GM13977 (cell line): ENCODE data around the gene CALN1.
"Not testable (repeated sequence)": the region's sequence is repeated elsewhere in the genome, so short reads cannot be mapped to it uniquely, and the experiment has no call there.

Experiments used
- DNase-seq: peaks from one replicate; pipeline ENCODE4 v3.0.0; 2012; ENCODE audit warnings: low spot score
- CTCF ChIP-seq: IDR thresholded peaks from 2 replicates; pipeline ENCODE4 v1.5.1; 2012; ENCODE audit warnings: mild to moderate bottlenecking, control low read depth; ENCODE audit not compliant: insufficient read depth; ENCODE audit errors: extremely low read depth, missing control alignments
- in situ Hi-C: fragments of 300-500 bp; cut with MboI; formaldehyde crosslinking; loops from one replicate; pipeline ENCODE4 v1.12.0; 2022; ENCODE audit warnings: low sequenced_read_pairs, low pct_unique_long_range_greater_than_20kb, mixed read lengths, inconsistent platforms; ENCODE audit not compliant: unreplicated experiment

Gene CALN1

GRCh38 chr7:71752171-71752935 lies 659.8 kb downstream of the CALN1 start:
- in situ Hi-C loops, result no loop called here
- DNase-seq, result peak; percentile 72
- TF ChIP-seq CTCF, result peak; percentile 76

DNA sequence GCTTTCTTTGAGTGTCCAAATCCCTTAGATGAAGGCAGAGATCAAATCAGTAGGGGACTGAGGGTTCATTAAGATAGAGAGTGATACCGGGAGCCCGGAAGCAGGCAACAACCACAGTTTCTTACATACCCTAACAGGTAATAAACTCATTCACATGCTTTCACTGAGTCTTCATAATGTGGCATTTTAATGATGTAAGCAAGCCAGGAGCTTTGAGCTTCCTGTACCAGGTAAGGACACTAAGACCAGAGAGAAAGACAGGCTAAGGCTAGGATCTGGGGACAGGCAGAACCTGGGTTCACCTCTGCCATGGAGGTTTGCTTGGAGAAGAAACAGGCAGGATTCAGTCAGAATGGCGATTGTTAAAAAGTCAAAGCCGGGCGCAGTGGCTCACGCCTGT lies 661.8 kb downstream of the CALN1 start:
- TF ChIP-seq CTCF, result no peak
- in situ Hi-C loops, result no loop called here
- DNase-seq, result no peak

DNA sequence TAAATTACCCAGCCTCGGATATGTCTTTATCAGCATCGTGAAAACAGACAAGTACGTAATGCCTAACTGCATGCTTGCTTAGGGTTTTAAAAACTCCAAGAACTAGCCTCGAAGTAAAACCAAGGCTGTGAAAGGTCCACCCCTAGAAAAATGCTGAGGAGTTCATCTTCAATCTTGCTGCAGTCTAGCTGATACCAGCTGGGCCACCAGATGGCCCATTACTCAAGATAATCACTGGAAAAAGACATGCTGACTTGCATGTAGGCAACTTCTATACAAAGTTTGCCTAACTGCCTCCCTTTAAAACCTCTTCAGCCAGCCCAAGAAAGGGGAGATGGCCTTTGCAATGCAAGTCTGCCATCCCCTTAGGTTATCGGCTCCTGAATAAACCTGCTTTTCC lies 666.1 kb downstream of the CALN1 start:
- in situ Hi-C loops, result loop anchor here (25.0 kb wide), 1 partner anchor 884 kb away; no protein-coding TSS in a partner anchor
- TF ChIP-seq CTCF, result no peak
- no peak for DNase-seq

DNA sequence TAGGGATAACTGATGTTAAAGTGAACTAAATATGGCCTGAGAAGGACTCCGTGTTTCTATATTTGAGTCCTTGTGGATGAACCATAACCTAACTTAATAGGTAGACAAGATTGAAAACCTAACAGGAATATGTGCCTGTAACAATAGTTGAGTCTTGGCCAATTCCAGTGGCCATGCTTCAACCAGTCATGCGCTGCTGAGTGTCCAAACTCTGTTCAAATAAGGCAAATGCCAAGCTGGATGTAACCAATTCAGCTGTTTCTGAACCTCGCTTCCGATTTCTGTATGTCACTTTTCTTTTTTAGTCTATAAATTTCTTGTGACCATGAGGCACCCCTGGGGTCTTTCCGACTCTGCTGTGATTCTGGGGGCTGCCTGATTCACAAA lies 672.0 kb downstream of the CALN1 start:
- in situ Hi-C loops, result loop anchor here (25.0 kb wide), 1 partner anchor 878 kb away; no protein-coding TSS in a partner anchor

DNA sequence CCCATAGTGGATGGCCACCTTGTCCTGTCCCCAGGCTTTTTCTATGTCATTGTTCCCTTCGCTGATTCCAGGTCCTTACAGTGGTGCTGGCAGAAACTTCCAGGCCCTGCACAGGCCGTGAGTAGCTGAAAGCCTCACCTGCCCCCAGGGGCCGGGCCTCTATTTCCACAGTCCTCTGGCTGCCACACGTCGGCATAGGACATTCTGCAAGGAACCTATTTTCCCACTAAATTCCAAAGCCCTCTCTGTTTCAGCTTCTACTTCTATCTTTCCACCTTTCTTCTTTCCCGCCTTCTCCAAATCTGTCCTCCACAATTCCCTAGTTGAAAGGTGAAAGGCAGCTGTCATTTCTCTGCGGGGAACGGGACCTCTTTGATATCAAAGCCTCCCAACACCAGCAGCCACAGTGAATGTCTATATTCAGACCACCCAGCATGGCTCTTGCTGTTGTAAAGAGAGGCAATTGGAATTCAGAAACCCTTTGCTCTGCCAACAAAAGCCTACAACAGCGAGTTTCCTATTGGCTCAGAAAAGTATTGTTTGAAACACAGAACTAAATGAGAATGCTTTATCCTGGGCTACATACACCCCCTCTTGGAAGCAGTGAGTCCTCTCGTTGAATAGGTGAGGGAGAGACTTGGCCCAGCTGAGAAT lies 672.5 kb downstream of the CALN1 start:
- no peak for TF ChIP-seq CTCF
- in situ Hi-C loops, result loop anchor here (25.0 kb wide), 1 partner anchor 877 kb away; no protein-coding TSS in a partner anchor
- no peak for DNase-seq

More for the DNA sequence above, 672.0 kb downstream of the CALN1 start:
- no peak for TF ChIP-seq CTCF
- no peak for DNase-seq

GRCh38 chr7:71737931-71738540 lies 674.1 kb downstream of the CALN1 start:
- not testable (repeated sequence) for DNase-seq
- in situ Hi-C loops, result loop anchor here (25.0 kb wide), 1 partner anchor 876 kb away; no protein-coding TSS in a partner anchor
